NCI-H1436 treated with DMSO at 0.1 percent for 48 hours (cell line): ENCODE results near the gene FLVCR2.

Experiments
- DNase-seq: peaks from one replicate; lab custom pipeline; 2025; lab: John Stamatoyannopoulos, UW

FLVCR2 gene

DNA sequence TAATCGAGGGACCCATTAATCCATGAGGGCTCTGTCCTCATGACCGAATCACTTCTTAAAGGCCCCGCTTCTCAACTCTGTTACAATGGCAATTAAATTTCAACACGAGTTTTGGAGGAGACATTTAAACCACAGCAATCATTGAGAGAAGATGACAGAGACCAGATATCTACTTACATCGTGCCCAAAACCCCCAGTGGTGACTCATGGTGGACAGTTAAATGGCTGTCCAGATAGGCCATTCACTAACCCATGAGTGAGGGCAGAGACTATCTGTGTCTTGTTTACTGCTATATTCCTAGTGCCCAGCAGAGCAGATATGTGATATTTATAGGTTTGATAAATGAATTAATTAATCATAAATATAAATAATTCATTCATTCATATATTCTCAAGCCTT is 20.0 kb upstream of the FLVCR2 start:
- no peak for DNase-seq

DNA sequence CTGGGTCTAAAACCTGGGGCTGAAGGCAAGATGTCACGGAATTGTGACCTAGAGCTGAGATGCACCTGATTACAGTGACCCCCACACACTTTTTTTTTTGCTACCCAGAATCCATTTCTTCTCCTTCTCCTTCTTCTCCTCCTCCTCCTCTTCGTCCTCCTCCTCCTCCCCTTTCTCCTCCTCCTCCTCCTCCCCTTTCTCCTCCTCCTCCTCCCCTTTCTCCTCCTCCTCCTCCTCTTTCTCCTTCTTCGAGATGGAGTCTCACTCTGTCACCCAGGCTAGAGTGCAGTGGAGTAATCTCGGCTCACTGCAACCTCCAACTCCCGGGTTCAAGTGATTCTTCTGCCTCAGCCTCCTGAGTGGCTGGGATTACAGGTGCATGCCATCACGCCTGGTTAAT is 19.4 kb upstream of the FLVCR2 start:
- DNase-seq, result no peak

DNA sequence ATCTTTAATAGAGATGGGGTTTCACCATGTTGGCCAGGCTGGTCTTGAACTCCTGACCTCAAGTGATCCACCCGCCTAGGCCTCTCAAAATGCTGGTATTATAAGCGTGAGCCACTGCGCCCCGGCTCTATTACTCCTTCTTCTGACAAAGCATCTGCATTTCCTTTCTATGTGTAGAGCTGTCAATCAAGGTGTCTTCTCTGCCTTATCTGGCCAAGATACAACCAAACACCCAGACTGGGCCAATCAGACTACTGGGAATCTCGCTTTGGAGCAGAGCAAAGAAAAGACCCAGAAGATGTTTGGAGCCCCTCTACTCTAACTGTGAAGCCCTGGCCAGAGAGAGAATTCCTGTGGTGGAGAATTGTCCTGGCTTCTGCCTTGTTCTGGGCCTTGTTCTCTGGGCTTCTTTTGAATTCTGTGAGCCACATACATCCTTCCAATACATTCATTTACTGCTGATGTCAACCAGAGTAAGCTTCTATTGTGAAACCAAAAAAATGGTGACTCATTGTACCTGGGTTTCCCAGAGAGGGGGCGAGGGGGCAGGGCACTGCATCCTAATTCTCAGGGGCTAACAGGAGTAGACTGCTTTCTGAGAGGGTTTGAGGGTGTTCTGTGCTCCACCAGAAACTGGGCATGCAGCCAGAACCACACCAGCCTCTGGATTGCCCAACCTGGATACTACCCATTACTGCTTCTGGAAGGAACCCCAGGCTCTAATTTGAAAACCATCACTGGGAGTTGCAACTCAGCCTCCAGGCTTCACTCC is 18.8 kb upstream of the FLVCR2 start:
- DNase-seq, result no peak

DNA sequence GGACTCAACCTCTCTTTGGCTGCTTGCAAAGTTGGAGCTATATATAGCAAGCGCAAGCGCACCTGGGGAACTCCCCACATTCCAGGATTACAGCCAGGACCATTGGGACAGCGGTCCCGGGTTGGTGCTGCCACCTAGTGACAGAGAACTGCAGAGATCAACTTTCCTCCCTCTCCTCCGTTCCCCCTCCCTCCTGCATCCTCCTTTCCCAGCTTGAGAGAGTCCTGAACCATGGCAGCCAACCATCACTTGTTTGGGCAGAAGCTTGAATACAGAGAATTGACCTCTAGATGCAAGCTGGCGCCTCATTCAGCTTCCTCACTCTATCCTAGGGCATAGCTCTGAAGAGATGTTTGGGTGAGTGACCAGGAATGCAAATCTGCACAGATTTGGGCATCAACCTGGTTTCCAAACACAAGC is 17.4 kb upstream of the FLVCR2 start:
- DNase-seq, result no peak

DNA sequence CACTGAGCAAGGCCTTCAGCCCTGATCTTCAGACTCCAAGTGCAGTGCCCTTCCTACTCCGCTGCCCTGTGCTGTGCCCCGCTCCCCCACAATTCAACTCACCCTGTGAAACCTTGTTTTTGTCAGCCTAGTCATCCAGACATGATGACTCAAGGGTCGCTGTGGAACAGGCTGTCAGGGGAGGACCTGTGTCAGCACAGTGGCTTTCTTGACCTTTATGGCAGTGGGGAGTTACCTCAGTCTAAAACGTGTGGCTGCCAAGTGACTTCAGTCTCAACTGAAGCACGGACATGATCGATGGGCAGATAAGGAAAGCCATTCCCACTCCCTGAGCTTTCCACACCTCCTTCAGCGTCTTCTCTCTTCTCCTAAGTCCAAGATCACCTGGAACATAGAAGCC is 16.3 kb upstream of the FLVCR2 start:
- no peak for DNase-seq

DNA sequence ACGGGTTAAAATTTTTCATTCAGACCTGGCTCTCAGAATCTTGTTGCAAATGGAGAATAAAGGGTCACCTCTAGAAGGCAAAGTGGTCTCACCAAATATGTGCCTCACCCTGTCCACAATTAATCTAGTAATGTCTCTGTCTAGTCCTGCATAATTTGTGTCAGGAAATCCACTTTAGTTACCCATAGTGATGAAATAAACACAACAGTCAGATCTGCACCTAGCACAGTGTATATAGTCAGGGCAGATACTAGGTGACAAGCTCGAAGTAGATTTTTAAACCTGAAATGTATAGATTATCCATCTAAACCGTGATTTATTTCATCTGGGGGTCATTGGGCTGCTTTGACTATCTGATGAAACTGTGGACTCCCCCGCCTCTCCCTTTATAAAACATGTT is 15.9 kb upstream of the FLVCR2 start:
- DNase-seq, result no peak

DNA sequence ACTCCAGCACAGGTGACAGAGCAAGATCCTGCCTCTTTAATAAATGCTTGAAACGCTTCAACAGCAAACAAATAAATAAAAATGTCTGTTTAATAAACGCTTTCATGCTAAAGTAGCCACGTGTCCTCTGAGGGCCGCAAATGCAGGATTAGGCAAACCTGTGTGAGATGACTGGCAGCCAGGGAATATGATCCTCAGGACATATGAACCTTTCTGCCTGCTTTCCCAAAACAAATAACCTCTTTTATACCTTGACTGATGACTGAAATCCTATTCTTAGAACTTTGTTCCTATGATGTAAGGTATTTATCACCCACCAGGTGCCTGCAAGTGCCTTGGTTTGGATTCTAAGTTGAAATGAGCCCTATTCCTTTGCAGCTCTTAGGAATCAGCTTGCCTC is 14.5 kb upstream of the FLVCR2 start:
- DNase-seq, result no peak

DNA sequence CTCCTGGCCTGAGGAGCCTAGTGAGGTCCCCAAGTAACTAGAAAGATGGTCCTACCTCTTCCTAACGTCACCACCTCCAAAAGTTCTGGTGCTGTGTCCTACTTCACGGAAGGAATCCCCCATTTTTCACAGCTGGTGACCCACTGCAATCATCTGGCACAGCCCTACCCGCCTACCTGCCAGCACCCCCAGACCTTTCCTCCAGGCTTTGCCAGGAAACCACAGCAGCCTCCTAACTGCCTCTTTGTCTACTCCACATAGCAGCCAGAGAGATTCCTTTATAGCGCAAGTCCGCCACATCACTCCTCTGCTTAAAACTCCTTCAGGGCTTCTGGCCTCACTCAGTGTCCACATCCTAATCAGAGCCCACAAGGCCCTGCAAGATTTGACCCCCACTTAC is 13.4 kb upstream of the FLVCR2 start:
- DNase-seq, result no peak

DNA sequence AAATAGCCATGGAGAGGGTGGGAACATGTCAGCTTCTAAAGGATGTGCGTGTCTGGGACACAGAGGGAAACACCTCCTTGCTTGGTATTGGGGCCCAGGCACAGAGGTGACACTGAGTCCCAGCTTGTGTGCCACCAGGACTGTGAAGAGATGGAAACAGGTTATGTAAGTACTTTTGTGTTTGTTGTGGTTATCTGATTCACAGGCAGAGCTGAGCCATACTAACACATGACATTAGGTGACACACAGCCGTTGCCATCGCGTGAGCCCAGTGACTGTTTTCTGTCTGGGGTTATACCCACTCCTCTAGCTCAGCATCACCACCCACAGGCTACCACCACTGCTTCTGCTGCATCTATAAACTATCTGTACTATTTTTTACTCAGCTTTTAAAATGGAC is 12.1 kb upstream of the FLVCR2 start:
- DNase-seq, result no peak

DNA sequence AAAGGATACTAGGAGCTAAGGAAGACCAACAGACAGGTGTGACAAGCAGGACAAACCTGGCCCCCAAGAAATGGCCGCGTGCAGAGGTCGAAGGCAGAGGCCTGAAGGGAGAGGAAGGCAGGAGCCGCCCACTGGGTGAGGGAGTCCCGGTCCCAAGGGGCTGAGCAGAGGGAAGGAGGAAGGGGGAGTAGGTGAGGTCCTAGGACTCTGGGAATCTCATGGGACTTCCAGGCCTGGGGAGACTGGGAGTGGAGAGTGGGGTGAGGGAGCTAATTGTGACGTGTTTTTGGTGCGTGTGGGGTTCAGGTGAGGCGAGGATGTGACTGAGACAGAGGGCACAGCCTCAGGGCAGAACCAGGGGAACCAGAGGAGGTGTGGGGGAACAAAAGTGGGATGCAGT is 11.7 kb upstream of the FLVCR2 start:
- no peak for DNase-seq

DNA sequence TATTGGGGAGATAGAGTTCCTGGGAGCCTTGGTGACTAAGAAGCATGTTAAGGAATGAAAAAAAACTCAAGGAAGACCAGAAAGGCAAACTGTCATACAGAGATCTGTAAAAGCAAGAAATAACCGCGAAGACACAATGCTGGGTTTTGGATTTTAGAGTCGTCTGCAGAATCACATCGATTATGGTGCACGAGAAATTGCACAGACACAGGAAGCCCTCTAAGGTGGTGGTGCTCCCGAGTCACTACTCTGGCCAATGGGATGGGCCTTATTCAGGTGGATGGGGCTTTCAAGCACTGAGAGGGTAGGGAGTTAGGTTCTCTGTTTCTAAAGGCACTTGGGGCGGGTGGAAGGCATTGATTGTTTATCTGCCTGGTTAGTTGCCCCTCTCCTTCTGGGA is 10.3 kb upstream of the FLVCR2 start:
- no peak for DNase-seq

DNA sequence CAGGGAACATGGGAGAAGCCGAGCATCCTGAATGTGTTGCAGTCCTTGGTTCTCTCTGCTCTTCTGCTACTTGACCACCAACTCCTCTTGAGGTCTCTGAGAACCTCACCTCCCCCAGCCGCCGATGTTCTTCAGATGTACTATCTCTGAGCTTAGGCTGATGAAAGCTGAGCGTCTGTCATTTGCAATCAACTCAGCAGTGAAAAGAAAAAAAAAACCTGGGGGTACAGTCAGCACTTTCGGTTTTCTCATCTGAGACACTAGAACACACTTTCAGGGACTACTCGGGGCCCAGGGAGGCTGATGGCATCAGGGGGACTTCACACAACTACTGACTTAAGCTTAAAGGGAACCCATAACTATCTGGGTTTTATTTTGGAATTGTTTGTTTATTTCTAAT is 9.6 kb upstream of the FLVCR2 start:
- DNase-seq, result no peak

DNA sequence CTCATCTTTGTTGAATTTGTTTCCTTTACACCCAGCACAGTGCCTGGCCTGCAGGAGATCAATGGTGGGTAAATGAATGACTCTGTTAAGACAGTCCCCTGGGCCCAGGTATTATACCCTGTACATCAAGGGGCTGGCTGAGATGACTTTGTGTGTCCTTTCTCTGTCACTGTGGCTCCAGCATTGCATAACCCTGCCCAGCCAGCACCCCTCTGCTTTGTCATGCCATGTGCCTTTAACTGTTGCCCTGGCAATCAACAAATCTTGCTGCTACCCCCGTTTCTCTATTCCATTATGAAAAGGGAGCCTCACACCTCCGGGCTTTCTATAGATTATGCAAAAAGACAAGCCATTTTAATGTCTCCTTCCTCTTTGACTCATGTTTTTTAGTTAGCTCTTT is 7.6 kb upstream of the FLVCR2 start:
- no peak for DNase-seq

DNA sequence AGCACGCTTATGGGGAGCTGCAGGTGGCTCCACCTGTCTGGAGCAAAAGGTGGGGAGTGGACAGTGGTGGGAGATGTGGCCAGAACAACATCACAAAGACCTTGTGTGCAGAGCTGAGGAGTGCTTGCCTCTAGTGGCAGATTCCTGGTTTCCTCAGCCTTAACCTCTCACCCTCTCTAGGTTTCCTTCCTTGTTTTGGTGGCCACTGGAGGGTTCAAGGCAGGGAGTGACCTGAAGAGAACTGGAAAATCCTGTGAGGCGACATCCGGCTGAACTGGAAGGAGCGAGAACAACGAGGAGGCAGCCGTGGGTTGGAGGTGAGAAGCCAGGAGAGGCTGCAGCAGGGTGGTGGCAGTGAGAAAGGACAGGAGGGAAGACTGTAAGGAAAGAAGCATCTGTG is 6.3 kb upstream of the FLVCR2 start:
- DNase-seq, result no peak

DNA sequence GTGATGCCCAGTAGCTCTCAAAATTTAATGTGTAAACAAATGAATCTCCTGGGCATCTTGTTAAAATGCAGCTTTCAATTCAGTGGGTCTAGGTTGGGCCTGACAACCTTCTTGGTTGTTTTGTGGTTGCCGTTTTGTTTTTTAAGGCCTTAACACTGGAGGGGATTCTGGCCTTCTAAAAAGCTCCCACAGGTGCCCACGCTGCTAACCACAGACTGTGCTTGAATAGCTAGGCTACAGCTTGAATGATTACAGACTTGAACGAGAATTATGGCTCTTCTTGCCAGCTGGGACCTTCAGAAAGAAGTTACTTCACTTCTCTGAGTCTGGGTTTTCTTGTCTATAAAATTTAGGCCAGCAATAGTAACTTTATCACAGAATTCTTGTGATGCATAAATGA is 1.3 kb upstream of the FLVCR2 start:
- DNase-seq, result no peak

DNA sequence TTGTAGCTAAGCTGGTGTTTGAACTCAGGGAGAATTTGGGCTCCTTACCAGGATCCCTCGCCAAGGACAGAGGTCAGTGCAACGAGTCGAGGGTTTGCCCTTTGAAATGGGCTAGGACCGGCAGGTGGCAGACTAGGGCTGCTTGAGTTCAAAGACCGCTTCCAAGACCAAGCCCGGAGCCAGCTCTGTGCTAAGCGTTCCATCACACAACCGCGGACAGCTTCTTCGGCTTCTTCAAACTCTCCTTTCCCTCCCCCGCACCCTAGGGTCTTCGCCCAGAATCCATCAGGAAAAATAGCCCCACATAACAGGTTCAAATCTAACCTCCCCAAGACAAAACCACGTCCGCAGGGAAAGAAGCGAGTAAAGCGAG is 705 bp upstream of the FLVCR2 start:
- no peak for DNase-seq

DNA sequence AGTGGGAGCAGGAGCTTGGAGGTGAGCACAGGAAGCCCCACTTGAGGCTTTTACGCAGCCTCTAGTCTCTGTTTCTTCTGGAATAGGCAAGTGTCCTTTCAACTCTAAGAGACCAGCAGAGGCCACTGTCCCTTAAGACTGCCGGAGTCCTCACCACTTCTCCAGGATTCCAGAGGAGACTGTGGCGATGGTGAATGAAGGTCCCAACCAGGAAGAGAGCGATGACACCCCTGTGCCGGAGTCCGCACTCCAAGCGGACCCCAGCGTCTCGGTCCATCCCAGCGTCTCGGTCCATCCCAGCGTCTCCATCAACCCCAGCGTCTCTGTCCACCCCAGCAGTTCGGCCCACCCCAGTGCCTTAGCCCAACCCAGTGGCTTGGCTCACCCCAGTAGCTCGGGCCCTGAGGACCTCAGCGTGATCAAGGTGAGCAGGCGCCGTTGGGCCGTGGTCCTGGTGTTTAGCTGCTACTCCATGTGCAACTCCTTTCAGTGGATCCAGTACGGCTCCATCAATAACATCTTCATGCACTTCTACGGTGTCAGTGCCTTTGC is 442 bp downstream of the FLVCR2 start:
- DNase-seq, result no peak

DNA sequence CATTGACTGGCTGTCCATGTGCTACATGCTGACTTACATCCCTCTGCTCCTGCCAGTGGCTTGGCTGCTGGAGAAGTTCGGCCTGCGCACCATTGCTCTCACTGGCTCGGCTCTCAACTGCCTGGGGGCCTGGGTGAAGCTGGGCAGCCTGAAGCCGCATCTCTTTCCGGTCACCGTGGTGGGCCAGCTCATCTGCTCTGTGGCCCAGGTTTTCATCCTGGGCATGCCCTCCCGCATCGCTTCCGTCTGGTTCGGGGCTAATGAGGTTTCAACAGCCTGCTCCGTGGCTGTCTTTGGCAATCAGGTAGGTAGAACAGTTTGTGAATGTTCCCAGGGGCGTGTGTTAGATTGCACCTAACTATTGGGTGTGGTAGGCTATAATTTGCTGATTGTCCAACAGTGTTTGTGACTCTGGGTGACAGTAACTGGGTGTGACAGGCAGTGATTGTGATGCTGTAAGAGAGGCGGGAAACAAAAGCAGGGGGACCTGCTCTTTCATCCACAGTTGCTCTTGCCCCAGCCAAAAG is 981 bp downstream of the FLVCR2 start:
- DNase-seq, result no peak

DNA sequence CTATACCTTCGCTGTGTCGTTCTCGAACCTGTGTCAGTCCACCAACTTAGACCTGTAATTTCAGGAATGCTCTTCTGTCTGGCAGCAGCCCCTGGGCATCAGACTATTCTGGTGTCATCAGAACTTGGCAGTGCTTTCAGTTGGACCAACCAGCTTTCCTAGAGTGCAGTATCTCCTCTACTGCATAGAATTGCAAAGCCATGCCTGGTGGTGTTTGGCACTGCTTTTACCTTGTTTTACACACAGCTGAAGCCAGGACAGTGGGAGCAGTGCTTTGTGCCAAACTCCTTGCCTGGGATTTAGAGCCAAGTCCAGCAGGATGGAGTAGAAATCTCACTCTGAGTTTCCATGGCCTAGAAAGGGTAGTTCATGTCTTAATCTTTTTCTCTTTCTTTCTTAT is 1.5 kb downstream of the FLVCR2 start:
- DNase-seq, result no peak

DNA sequence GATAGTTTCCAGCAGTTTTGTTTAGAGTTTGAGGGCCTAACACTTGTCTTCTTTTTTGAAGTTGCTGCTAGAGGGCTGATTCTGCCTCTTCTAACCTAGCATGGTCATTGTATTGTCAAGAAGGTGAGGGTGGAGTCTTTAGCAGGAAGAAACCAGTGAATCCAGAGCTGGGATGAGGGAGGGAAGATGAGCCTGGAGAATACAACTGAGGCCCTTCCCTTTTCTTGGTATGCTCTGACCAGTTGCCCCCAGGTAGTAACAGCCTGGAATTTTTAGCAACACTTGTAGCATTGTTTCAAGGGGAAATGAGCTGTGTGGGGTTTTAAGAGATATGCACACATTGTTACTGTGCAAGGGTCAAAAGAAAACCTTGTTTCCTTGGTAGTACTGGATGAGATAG is 9.0 kb downstream of the FLVCR2 start:
- DNase-seq, result no peak

DNA sequence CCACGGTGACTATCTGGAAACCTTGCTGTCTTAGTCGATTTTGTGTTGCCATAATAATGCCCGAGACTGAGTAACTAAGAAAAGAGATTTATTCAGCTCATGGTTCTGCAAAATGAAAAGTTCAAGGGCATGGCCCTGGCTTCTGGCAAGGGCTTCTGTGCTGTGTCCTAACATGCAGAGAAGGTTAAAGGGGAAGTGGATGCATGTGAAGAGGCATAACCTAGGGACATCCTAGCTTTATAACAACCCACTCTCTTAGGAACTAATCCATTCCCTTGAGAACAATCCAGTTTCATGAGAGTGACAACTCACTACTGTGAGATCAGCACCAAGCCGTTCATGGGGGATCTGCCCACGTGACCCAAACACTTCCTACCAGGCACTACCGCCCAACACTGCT is 11.5 kb downstream of the FLVCR2 start:
- DNase-seq, result no peak

DNA sequence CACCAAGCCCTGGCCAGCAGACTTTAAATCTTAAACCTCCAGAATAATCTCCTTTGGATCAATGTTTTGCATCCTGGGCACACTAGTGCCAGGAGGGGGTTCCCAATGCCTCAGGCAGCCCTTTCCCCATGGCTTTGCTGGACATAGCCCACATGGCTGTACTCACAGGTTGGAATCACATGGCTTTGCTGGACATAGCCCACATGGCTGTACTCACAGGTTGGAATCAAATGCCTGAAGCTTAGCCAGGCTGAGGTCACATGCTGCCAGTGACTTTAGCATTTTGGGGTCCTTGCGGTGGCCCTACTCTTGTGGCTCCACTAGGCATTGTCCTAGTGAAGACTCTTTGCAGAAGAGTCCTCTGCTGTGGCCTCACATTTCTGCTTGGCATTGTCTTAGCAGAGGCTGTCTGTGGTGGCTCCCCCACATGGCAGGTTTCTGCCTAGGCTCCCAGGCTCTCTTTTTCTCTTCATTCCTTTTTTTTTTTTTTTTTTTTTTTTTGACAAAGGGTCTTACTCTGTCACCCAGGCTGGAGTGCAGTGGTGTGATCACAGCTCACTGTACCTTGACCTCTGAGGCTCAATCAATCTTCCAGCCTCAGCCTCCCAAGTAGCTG is 13.0 kb downstream of the FLVCR2 start:
- no peak for DNase-seq

DNA sequence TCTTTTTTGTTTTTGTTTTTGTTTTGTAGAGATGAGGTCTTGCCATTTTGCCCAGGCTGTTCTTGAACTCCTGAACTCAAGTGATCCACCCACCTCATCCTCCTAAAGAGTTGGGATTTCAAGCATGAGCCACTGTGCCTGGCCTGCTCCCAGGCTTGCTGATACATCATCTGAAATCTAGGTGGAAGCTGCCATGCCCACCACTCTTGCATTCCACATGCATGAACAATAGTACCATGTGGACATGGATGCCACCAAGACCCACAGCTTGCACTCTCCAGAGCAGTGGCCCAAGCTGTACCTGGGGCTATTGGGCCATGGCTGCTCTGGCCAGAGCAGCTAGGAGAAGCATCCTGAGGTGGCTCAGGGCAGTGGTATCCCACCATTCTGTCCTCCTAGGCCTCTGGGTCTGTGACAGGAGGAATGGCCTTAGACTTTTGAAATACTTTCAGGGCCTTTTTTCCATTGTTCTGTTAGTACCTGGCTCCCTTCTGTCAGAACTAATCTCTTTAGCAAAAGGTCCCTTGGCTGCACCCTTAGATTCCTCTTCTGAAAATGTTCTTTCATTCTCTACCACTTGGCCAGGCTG is 13.7 kb downstream of the FLVCR2 start:
- no peak for DNase-seq
